Memory B cell (primary cell): ENCODE results near the gene CAMTA1.
"Not testable (repeated sequence)": the region's sequence is repeated elsewhere in the genome, so short reads cannot be mapped to it uniquely, and the experiment has no call there.

Source experiments
- ATAC-seq: fragments of 150-1000 bp; cut with Tn5 transposase; 2 replicates; pipeline ENCODE4 v1.10.0; 2021; ENCODE audit warnings: low read depth, mild to moderate bottlenecking, moderate library complexity
- DNase-seq, 2 donors: peaks; one replicate each; pipeline ENCODE4 v3.0.0; 2022; ENCODE audit warnings: low spot score in 2 of 2
- H3K27ac Mint-ChIP-seq: one replicate; pipeline ENCODE4 v1.8.0; 2022; ENCODE audit warnings: mild to moderate bottlenecking, moderate library complexity, mixed read lengths
- H3K27me3 Mint-ChIP-seq: one replicate; pipeline ENCODE4 v1.8.0; 2022; ENCODE audit warnings: mixed read lengths
- H3K36me3 Mint-ChIP-seq: one replicate; pipeline ENCODE4 v1.8.0; 2022; ENCODE audit warnings: mild to moderate bottlenecking, mixed read lengths
- H3K4me1 Mint-ChIP-seq: one replicate; pipeline ENCODE4 v1.8.0; 2022; ENCODE audit warnings: mixed read lengths
- H3K4me3 Mint-ChIP-seq: one replicate; pipeline ENCODE4 v1.8.0; 2022; ENCODE audit warnings: mild to moderate bottlenecking, moderate library complexity, mixed read lengths
- H3K9me3 Mint-ChIP-seq: one replicate; pipeline ENCODE4 v1.8.0; 2022; ENCODE audit warnings: mixed read lengths

Gene CAMTA1

DNA sequence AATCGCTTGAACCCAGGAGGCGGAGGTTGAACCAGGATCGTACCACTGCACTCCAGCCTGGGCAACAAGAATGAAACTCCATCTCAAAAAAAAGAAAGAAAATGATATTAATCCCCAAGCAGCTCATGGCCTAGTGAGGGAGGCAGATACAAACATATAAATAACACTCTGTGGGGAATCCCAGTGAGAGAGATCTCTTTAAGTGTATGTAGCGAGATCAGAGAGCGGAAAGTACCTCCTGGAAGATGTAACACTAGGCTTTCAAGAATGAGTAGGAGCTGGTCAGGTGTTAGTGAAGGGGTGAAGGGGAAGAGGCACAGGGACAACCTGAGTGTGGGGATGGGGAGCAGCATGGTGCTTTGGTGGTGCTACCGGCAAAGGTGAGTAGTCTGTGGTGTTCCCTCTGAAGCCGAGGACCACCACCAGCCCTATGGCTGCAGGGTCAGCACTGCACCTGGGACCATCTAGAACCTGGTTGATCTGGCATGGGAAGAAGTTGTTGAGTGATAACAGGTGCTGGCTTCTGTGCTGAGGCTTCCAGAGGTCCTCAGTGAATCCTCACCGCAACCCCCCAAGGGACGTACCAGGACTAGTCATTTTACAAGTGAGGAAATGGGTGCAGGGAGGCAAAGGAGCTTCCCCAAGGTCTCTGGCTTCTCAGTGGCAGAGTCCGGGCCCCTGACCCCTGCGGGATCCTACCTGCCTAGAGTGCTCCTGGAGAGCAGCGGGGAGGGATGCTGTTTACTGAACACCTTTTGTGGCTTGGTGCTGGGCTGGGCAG, 618.2 kb downstream of the CAMTA1 start:
- ATAC-seq (no peak), DNase-seq (no peak)
- Mint-ChIP-seq H3K9me3 (peaks cover 9% of the 10 kb centered on the region), H3K4me3 (no peak overlapping the region), H3K36me3 (no peaks in the 10 kb centered on the region), H3K27ac (no peak overlapping the region), H3K4me1 (no peaks in the 10 kb centered on the region), H3K27me3 (peaks cover 7% of the 10 kb centered on the region)

DNA sequence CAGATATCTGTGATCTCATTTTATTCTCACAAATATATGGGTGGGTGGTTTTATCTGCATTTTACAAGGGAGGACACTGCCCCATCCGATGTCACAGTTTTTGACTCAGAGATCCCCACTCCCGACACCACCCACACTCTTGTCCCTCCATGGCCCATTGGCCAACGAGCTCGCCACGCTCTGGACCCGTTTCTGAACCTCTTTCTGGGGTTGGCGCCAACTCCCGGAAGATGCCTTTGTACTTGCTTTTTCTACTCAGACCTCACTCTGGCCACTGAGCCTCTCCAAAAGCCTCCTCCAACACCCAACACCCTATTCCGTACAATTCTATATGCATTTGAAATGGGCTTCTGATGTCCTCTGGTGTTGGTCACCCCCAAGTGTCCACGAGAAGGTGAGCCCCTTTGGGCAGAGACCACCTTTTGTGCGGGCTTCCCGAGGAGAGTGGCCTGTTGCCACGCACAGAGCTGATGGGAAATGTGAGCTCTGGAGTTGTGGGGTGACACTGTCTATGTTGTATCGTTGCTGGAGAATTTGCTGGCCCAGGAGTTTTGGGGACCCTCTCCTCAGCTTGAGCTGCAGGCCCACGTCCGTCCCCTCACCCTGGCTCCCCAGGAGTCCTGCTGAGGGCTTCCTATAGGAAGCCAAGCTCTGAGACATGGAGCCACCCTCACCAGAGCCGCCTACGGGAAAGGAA, 618.9 kb downstream of the CAMTA1 start:
- DNase-seq (no peak), ATAC-seq (no peak)
- H3K27ac Mint-ChIP-seq: no peak overlapping the region
- peaks cover 5% of the 10 kb centered on the region for H3K9me3 Mint-ChIP-seq
- no peak overlapping the region for H3K4me3 Mint-ChIP-seq
- no peaks in the 10 kb centered on the region for H3K36me3 Mint-ChIP-seq
- H3K4me1 Mint-ChIP-seq: no peaks in the 10 kb centered on the region
- peaks cover 6% of the 10 kb centered on the region for H3K27me3 Mint-ChIP-seq

DNA sequence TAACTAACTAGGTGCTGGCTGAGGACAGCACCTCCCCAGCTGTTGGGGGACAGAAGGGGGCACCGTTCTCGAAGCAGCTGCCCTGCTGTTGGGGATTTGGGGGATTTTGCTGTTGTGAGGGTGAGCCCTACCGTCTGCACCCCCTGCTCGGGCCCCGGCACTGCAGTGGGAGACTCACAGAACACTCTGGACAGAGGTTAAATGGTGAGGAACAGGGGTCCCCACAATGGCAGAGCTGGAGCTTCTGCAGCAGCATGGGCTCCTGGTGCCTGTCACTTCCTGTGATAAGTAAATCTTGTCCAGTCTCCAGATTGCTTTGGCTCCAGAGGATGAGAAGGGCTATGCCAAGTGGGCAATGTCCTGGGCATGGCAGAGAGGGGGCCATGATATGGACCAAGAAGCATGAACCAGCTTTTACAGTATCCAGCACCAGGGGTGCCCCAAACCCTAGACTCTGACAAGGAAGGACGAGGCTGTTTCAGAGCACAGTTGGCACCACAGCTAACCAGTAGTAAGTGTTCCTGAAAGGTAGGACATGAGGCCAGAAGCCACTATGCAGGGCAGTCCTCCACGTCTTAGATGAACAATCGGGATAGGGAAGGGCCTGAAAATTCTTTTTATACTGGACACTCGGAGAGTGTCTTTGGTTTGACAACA, 620.7 kb downstream of the CAMTA1 start:
- H3K4me3 Mint-ChIP-seq: no peak overlapping the region
- DNase-seq (no peak), ATAC-seq (no peak)
- peaks cover 1% of the 10 kb centered on the region for H3K9me3 Mint-ChIP-seq
- no peaks in the 10 kb centered on the region for H3K36me3 Mint-ChIP-seq
- no peaks in the 10 kb centered on the region for H3K4me1 Mint-ChIP-seq
- H3K27ac Mint-ChIP-seq: no peak overlapping the region
- peaks cover 6% of the 10 kb centered on the region for H3K27me3 Mint-ChIP-seq

DNA sequence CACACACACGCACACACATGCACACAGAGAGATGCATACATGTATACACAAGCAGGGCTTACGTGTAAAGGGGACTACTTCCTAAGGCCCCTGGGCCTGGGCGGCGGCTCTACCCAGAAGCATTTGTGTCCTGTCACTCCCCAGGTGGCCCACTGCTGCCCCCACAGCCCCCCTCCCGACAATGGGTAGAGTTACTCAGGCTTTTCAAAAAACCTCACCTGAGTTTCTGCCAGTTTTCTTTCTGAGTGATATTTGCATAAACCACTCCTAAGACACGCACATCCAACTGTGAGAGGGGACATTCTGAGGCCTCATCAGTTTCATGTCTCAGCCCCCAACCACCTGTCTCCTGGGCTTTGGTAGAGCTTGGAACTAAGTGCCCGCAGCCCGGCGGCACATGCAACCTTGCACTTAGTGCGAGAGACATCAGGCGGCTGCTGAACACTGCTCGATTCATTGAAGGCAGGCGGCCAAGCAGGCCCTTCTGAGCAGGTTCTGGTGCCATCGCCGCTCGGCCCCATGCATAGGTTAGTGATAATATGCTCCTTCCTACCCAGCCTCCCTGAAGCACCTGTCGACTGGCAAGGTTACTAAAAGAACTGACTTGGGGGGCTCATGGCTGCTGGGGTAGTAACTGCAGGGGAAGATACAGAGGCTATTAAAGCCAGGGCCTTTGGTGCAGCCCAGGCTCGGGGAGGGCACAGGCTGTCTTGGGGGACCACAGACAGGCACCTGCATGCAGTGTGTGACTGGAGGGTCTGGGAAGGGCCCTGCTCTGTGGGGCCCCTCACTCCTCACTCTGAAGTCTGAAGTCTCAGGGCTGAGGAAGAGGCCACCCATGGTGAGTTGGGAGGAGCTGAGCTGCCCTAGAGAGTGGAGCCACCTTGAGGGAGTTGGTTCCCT, 621.6 kb downstream of the CAMTA1 start:
- Mint-ChIP-seq H3K4me3 (no peak overlapping the region), H3K36me3 (no peaks in the 10 kb centered on the region), H3K9me3 (peaks cover 1% of the 10 kb centered on the region), H3K27ac (no peak overlapping the region), H3K4me1 (no peaks in the 10 kb centered on the region), H3K27me3 (peaks cover 6% of the 10 kb centered on the region)
- DNase-seq (no peak), ATAC-seq (no peak)

DNA sequence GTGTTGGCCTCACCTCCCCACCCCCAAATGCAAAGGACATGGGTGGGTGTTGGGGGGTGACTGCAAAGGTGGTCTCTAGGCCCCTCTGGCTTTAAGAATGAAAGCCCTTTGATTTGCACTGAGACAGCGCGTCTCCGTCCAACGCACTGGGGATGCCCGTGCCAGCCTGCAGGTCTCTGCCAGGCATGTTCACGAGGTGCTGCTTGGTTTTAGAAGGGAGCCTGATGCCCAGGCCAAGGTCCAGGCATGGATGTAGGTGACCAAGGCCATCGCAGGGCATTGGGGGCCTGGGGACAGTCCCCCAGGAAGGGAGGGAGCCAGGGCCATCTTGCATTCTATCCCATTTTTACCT, 622.3 kb downstream of the CAMTA1 start:
- no peak for ATAC-seq
- Mint-ChIP-seq H3K4me3 (no peak overlapping the region), H3K27ac (no peak overlapping the region), H3K27me3 (peaks cover 3% of the 10 kb centered on the region), H3K36me3 (no peaks in the 10 kb centered on the region), H3K9me3 (peaks cover 1% of the 10 kb centered on the region), H3K4me1 (no peaks in the 10 kb centered on the region)
- DNase-seq: no peak

DNA sequence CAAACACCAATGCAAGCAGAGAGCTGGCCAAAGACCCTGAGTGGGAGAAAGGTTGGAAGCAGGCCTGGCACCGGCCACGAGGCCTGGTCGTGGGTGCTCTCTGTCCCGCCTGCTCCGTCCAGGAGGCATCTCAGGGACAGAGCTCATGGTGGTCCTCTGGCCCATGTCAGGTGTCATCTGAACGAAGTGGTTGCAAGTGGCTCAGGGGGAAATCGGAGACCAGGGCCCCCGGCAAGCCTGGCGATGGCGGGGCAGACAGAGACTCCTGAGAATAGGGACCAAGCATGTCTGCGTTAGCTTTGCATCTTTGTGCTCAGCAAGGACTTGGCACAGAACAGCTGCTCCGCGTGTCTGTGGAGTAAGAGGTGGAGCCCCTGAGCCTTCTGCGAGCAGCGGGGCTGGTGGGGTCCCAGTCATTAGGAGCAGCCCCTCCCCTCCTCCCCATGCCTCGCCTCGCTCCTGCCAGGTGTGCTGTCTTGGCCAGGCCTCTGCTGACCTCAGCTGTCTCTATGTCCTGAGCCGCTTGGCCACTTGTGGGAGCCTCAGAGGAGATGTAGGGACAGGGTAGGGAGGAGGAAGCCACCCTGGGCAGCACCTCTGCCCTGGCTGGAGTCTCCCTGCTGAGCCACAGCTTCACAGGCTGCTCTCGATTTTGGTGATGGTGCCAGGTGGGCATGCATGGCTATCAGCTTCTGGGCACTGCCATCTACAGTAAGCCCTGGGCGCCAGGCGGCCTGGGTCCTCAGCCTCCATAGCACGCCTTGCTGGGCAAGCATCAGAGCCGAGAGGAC, 622.9 kb downstream of the CAMTA1 start:
- H3K4me3 Mint-ChIP-seq: no peak overlapping the region
- ATAC-seq: no peak
- H3K9me3 Mint-ChIP-seq: peaks cover 1% of the 10 kb centered on the region
- no peak overlapping the region for H3K27ac Mint-ChIP-seq
- H3K4me1 Mint-ChIP-seq: no peaks in the 10 kb centered on the region
- H3K27me3 Mint-ChIP-seq: peaks cover 3% of the 10 kb centered on the region
- no peaks in the 10 kb centered on the region for H3K36me3 Mint-ChIP-seq
- peak in 1 of 2 donors; percentile 6 for DNase-seq

DNA sequence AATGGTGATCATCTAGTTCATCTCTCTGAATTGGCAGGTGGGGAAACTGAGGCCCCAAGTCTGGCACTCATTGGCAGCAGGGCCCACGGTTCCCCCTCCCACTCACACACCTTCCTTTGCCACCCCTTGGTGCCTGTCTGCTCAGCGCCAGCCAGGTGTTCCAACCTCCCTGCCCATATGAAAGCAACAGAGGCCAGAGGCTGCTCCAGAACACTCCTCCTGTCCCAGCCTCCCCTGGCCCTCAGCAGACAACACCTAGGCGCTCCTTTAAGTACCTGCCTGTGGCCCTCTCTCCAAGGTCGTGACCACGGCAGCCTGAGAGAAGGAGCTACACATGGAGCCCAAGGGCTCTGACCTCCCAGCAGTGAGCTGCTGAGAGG, 623.5 kb downstream of the CAMTA1 start:
- no peak for DNase-seq
- no peak for ATAC-seq
- Mint-ChIP-seq H3K4me3 (no peak overlapping the region), H3K36me3 (no peaks in the 10 kb centered on the region), H3K27ac (no peak overlapping the region), H3K9me3 (peaks cover 1% of the 10 kb centered on the region), H3K4me1 (no peaks in the 10 kb centered on the region), H3K27me3 (no peaks in the 10 kb centered on the region)

DNA sequence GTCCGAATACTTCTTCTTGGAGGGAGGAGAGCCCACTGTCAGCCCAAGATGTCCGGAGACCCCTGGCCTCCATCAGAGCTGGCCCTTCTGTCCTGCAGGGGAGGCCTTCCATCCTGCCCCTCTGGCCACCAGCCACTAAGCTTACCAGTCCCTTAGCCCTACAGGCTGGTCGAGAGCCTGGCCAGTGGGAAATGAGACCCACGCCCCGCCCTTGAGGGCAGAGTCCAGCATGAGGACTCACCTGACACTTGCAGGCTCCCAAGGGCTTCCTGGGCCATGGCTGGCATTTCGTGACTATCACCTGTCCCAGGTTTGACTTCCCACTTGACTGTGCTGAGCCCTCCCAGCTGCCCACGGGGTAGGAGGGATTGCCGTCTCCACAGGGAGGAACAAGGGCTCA, 624.0 kb downstream of the CAMTA1 start:
- no peak overlapping the region for H3K27ac Mint-ChIP-seq
- ATAC-seq: no peak
- no peaks in the 10 kb centered on the region for H3K4me1 Mint-ChIP-seq
- DNase-seq: peak in 1 of 2 donors; percentile 8
- H3K4me3 Mint-ChIP-seq: no peak overlapping the region
- no peaks in the 10 kb centered on the region for H3K27me3 Mint-ChIP-seq
- no peaks in the 10 kb centered on the region for H3K36me3 Mint-ChIP-seq
- H3K9me3 Mint-ChIP-seq: peaks cover 1% of the 10 kb centered on the region

DNA sequence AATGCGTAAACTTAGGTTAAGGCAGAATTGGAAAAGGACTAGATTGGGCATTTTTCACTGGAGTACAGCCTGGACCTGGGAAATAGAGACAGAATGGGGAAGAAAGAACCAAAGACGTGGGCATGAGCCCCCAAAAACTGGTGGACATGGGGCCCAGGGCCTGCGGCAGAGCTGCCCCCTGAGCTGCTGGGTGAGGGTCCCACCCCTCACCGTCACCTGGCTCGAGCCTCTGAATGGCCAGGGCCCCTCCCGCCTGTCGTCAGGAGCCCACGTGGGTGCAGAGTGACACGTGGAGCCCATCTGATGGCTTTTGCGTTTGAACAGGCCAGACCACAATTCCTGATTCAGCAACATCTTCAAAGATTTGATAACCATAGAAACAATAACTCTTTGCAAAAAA, 624.9 kb downstream of the CAMTA1 start:
- Mint-ChIP-seq H3K27ac (no peak overlapping the region), H3K36me3 (no peaks in the 10 kb centered on the region), H3K27me3 (no peaks in the 10 kb centered on the region), H3K4me1 (no peaks in the 10 kb centered on the region), H3K4me3 (no peak overlapping the region), H3K9me3 (peaks cover 1% of the 10 kb centered on the region)
- DNase-seq (no peak), ATAC-seq (no peak)

DNA sequence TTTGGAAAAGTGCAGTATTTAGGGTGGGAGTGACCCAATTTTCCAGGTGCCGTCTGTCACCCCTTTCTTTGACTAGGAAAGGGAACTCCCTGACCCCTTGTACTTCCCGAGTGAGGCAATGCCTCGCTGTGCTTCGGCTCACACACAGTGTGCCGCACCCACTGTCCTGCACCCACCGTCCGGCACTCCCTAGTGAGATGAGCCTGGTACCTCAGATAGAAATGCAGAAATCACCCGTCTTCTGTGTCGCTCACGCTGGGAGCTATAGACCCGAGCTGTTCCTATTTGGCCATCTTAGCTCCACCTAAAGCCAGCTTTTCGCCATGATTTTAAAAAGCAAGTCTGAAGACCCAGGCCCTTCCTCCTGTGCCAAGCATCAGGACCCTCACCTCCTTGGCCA, 632.4 kb downstream of the CAMTA1 start:
- not testable (repeated sequence) for H3K4me3 Mint-ChIP-seq, H3K9me3 Mint-ChIP-seq, DNase-seq, H3K36me3 Mint-ChIP-seq, H3K27ac Mint-ChIP-seq, H3K4me1 Mint-ChIP-seq, H3K27me3 Mint-ChIP-seq, ATAC-seq

DNA sequence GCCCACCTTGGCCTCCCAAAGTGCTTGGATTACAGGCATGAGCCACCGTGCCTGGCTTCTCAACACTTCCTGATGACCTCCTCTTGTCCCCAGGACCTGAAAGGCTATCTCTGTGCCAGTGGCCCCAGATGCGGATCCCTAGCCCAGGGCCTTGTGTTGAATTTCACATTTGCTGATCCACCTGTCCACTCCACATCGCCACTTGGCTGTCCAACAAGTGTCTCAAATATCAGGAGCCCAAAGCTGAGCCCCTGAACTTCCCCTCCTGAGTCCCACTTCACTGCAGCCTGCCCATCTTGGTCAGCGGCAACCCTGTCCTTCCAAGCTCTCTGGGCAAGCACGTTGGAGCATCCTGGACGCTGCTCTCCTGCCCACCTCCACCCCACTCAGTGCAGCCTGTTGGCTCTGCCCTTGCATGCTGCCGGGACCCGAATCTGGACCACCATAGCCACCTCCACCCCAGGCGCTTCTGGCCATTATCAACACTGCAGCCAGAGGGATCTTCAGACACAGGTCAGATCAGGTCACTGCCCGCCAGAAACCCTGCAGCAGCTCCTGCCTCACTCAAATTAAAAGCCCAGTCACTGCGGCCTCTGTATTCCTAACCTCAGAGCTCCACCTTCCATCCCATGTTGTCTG, 633.3 kb downstream of the CAMTA1 start:
- Mint-ChIP-seq H3K4me3 (no peak overlapping the region), H3K9me3 (peaks cover 6% of the 10 kb centered on the region), H3K36me3 (peaks cover 6% of the 10 kb centered on the region), H3K4me1 (no peaks in the 10 kb centered on the region), H3K27me3 (peaks cover 6% of the 10 kb centered on the region), H3K27ac (no peak overlapping the region)
- DNase-seq: peak in 1 of 2 donors; percentile 7
- ATAC-seq: no peak

DNA sequence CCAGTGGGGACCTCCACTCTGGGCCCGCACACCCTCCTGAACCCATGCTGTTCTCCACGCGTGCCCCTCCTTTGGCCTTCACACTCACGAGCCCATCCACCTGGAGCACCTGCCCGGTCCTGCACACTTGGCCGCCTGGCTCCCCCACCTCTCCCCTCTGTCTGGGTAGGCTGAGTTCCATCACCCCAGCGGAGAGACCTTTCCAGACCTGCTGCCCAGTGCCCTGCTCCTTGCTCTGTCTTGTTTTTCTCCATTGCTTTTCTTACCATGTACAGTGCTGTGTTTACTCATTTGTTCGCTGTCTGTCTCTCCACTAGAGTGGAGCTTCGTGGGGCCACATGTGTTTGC, 634.8 kb downstream of the CAMTA1 start:
- Mint-ChIP-seq H3K27ac (no peak overlapping the region), H3K36me3 (peaks cover 6% of the 10 kb centered on the region), H3K27me3 (peaks cover 7% of the 10 kb centered on the region), H3K4me1 (no peaks in the 10 kb centered on the region), H3K9me3 (peaks cover 6% of the 10 kb centered on the region), H3K4me3 (no peak overlapping the region)
- ATAC-seq: no peak
- DNase-seq: no peak
